Activated CD4-positive, CD25-positive, alpha-beta regulatory T cell treated with anti-CD3 and anti-CD28 coated beads, Interleukin-2, amount 50 U/mL, for 24 hours (primary cell): Measurements from ENCODE around the gene SPNS1.

ENCODE experiments used
- ATAC-seq, 2 donors: fragments of 150-1000 bp; cut with Tn5 transposase; one replicate each; pipeline ENCODE4 v1.10.0; 2021; ENCODE audit warnings: mild to moderate bottlenecking in 1 of 2, moderate library complexity in 1 of 2

Gene SPNS1

GRCh38 chr16:29030086-29030840 lies 55.7 kb downstream of the SPNS1 start:
- no peak for ATAC-seq
